Calu3 (cell line): ENCODE results near the gene LRMDA. TPM values are rescaled to one million over a fixed set of nuclear protein-coding genes. Genes with fewer than 3 reads are reported as not detected.

Source experiments
- BruUV-seq: library from RNA; stranded (reverse); fragments of 400-500 nt; replicated peaks from 2 replicates; lab custom pipeline; 2021; lab: Mats Ljungman, UMichigan
- CTCF ChIA-PET: fragments of 300-600 bp; sonication (Branson Sonifier 250); formaldehyde crosslinking; loops from one replicate; lab custom pipeline; 2022; ENCODE audit warnings: antibody characterized with exemption; lab: Charles Lee
- DNase-seq: peaks from one replicate; pipeline ENCODE4 v3.0.0; 2022
- H3K27ac Mint-ChIP-seq: one replicate; pipeline ENCODE4 v1.8.0; 2022; ENCODE audit warnings: mixed read lengths; ENCODE audit not compliant: unreplicated experiment
- H3K27me3 Mint-ChIP-seq: one replicate; pipeline ENCODE4 v1.8.0; 2022; ENCODE audit warnings: mixed read lengths; ENCODE audit not compliant: unreplicated experiment
- H3K36me3 Mint-ChIP-seq: one replicate; pipeline ENCODE4 v1.8.0; 2022; ENCODE audit warnings: mild to moderate bottlenecking, moderate library complexity, mixed read lengths; ENCODE audit not compliant: insufficient read depth, unreplicated experiment
- H3K4me1 Mint-ChIP-seq: one replicate; pipeline ENCODE4 v1.8.0; 2022; ENCODE audit warnings: mild to moderate bottlenecking, low read depth, mixed read lengths; ENCODE audit not compliant: unreplicated experiment
- H3K4me3 Mint-ChIP-seq: one replicate; pipeline ENCODE4 v1.8.0; 2022; ENCODE audit warnings: mild to moderate bottlenecking, low read depth, moderate library complexity, mixed read lengths; ENCODE audit not compliant: unreplicated experiment
- H3K9me3 Mint-ChIP-seq: one replicate; pipeline ENCODE4 v1.8.0; 2022; ENCODE audit warnings: low read depth, mixed read lengths; ENCODE audit not compliant: unreplicated experiment
- CTCF ChIP-seq: fragments of 200-600 bp; IDR thresholded peaks from one replicate; pipeline ENCODE4 v1.8.0; 2022; ENCODE audit warnings: antibody characterized with exemption; ENCODE audit not compliant: unreplicated experiment
- intact Hi-C: fragments of 100-400 bp; cut with micrococcal nuclease; formaldehyde crosslinking; loops from one replicate; pipeline ENCODE4 v1.10.0; 2022; ENCODE audit not compliant: unreplicated experiment
- total RNA-seq: library from RNA; stranded (reverse); gene quantifications from 2 replicates; pipeline ENCODE4 v1.2.3, GENCODE V29; 2022

Gene LRMDA
- total RNA-seq, 1 experiment from 2014 or later: 7.6 TPM

- Mint-ChIP-seq H3K9me3 (peaks cover 13% of the 10 kb centered on the region), H3K27me3 (no peaks in the 10 kb centered on the region), H3K4me3 (no peak overlapping the region), H3K27ac (no peak overlapping the region), H3K4me1 (no peaks in the 10 kb centered on the region), H3K36me3 (no peaks in the 10 kb centered on the region)
- intact Hi-C loops: no loop called here
- no TSS peak for BruUV-seq
- CTCF ChIA-PET: interaction anchor here (0.6 kb wide), 1 partner anchor 27 kb away, joined by 5 read pairs; no protein-coding TSS in a partner anchor
- TF ChIP-seq CTCF: no peak
- DNase-seq: no peak
Observed at GRCh38 chr10:76287856-76288255, 856.4 kb downstream of the LRMDA start.

- CTCF ChIA-PET: no interaction called here
- no peak overlapping the region for H3K4me3 Mint-ChIP-seq
- no peak overlapping the region for H3K27ac Mint-ChIP-seq
- DNase-seq: no peak
- H3K9me3 Mint-ChIP-seq: peaks cover 14% of the 10 kb centered on the region
- no peaks in the 10 kb centered on the region for H3K4me1 Mint-ChIP-seq
- BruUV-seq: no TSS peak
- intact Hi-C loops: no loop called here
- no peak for TF ChIP-seq CTCF
- H3K27me3 Mint-ChIP-seq: no peaks in the 10 kb centered on the region
- H3K36me3 Mint-ChIP-seq: no peaks in the 10 kb centered on the region
Observed at GRCh38 chr10:76291175-76291574, 859.8 kb downstream of the LRMDA start.

- Mint-ChIP-seq H3K27me3 (no peaks in the 10 kb centered on the region), H3K4me3 (no peak overlapping the region), H3K9me3 (peaks cover 16% of the 10 kb centered on the region), H3K27ac (no peak overlapping the region), H3K36me3 (no peaks in the 10 kb centered on the region), H3K4me1 (no peaks in the 10 kb centered on the region)
- intact Hi-C loops: no loop called here
- DNase-seq: no peak
- CTCF ChIA-PET: no interaction called here
- no peak for TF ChIP-seq CTCF
- BruUV-seq: no TSS peak
Observed at GRCh38 chr10:76291885-76292284, 860.5 kb downstream of the LRMDA start.

GRCh38 chr10:76296957-76297356 lies 865.5 kb downstream of the LRMDA start:
- CTCF ChIA-PET: no interaction called here
- Mint-ChIP-seq H3K4me3 (no peak overlapping the region), H3K9me3 (peaks cover 22% of the 10 kb centered on the region), H3K27me3 (no peaks in the 10 kb centered on the region), H3K36me3 (no peaks in the 10 kb centered on the region), H3K4me1 (no peaks in the 10 kb centered on the region), H3K27ac (no peak overlapping the region)
- TF ChIP-seq CTCF: no peak
- BruUV-seq: no TSS peak
- intact Hi-C loops: no loop called here
- DNase-seq: no peak
